HG03354 (cell line): ENCODE results near the gene CSF3.

Source experiments
- ATAC-seq: cut with Tn5 transposase; IDR thresholded peaks from one replicate; pipeline ENCODE4 v1.9.1; 2021; ENCODE audit warnings: mild to moderate bottlenecking; ENCODE audit not compliant: unreplicated experiment, poor library complexity, severe bottlenecking

CSF3 gene

GRCh38 chr17:40058186-40058784 lies 43.0 kb downstream of the CSF3 start:
- ATAC-seq, result no peak

DNA sequence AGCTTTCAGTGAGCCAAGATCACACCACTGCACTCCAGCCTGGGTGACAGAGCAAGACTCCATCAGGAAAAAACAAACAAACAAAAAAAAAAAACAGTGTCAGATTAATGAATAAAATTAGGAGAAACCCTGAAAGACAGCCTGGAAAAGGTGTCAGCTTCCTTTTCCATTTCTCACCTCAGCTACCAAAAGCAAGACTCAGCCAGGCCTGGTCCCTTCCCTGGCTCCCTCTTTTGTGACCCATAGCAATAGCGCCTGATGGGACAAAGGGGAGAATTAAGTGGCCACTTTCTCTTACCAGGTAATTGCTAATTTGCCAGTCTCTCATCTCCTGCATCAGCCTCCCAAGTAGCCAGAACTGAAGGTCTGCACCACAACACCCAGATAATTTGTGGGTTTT lies 43.6 kb downstream of the CSF3 start:
- no peak for ATAC-seq

DNA sequence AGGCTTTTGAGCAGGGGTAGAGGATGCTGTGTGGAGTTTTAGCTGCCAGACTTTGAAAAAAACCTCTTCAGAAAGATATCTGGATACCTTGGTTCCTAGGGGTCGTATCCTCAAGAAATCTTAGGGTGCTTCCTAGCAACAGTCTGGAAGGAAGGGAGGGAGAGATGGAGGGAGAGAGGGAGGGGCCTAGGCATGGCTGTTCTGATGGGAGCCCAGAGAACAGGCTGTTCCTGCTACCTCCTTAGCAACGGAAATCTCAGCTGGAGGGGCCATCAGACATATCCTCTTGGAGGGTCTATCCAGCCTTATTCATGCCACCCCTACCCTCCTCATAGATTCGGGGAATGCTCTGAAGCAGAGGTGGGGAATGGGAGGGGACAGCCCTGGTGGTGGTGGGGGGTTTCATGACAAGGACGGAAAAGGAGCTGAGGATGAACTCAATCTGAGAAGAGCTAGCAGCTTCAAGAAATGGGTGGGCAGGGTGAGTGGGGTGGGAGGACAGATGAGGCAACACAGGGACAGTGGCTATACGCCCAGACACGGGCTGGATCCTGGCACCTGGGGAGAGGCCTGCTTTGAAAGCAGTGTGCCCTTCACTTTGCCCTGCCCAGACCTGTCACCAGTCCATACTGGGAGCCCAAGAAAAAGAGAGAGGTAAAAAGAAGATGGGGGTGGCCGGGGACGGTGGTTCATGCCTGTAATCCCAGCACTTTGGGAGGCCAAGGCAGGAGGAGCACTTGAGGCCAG lies 44.7 kb downstream of the CSF3 start:
- ATAC-seq, result no peak

GRCh38 chr17:40060887-40061608 lies 45.8 kb downstream of the CSF3 start:
- no peak for ATAC-seq

DNA sequence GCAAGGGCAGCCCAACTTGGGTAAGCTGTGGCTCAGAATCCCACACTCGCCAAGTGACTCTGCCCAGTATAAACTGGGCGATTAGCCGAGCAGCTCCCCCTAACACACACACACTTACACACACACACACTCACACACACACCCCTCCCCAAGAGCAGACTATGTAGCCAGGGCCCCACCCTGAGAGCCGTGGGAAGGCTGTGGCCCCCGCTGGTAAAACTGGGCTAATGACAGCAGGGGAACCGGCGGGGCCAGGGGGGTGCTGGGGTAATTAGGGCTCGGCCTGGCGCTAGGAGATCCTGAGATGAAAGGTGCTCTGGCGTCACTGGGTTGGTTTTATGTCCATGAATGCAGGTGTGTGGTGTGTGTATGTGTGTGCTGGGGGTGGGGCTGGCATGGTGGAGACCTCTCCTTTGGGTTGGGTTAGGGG lies 46.4 kb downstream of the CSF3 start:
- no peak for ATAC-seq

DNA sequence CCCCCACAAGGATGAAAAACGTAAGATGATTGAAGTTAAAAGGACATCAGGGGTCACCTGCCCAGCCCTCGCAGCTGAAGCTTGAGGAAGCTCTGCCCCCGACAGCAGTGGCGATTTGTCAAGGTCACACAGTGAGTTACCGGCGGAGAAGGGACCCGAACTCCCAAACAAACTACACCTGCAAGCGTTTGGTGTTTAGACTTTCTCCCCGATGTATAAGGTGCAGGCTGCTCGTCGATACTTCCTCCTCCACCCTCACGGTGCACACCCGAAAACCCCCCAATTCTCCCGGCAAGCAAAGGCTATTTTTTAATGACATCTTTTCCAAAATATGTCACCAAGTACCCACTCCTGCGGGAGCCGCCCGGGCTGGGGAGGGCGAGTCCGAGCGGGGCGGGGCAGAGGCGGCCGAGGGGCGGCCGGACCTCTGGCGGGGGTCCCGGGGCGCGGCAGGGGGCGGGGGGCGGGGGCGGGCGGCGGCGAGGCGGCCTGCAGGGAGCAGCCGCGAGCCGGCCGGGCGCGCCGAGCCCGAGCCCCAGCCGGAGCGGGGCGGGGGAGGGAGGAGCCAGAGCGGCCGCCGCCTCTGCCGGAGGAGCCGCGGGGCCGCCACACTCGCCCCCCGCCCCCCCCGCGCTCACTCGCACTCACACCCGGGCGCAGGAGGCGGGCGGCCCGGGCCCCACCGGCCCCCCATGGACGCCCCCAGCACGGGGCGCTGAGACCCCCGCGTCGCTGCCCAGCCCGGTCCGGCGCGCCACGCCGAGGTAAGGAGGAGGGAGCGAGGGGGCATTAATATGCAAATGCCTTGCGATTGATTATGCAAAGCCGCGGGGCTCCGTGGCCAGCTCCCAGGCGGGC lies 47.3 kb downstream of the CSF3 start, which contains the start of gene THRA:
Gene THRA (plus strand): TSS at position 637 of the 858 bp plus-strand sequence. CDS start 11,524 bp downstream, outside the sequence.
- peak; percentile 72 for ATAC-seq

GRCh38 chr17:40063187-40063771 lies 48.0 kb downstream of the CSF3 start:
- ATAC-seq, result peak; percentile 20

GRCh38 chr17:40063901-40064531 lies 48.8 kb downstream of the CSF3 start:
- ATAC-seq, result no peak

DNA sequence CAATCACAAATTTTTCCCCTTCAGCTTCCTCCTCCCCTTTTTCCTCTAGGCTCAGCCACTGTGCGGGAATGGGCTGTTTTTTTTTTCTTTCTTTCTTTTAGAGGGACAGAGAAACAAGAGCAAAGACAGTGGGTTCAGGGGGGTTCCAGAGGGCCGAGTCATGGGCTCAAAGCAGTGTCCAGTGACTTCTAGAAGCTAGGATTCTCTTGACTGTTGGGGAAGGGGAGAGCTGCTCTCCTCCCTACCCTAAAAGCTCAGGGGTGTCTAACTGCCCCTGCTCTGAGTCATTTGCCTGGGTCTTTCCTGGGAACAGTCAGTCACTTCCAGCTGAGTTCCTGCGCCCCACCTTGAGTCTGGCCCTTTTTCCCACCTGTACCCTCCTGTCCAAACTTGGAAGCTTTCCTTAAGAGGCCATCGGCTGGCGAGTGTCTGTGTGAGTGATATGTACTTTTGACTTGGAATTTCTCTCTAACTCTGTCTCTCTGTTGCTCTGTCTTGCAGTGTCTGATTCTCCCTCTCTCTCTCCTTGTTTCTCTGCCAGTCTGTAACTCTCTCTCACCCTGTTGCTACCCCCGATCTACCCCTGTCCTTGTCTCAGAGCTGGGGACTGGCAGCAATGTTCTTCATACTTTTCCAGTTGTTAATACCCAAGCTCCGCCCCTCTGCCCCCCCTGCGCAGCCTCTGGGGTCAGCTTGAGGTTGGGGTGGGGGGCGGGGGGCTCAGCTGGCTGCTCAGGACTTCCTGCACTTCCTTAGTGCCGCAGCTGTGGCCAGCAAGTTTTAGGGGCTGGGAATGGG lies 49.9 kb downstream of the CSF3 start:
- no peak for ATAC-seq

GRCh38 chr17:40065769-40066510 lies 50.7 kb downstream of the CSF3 start:
- ATAC-seq, result no peak
